Prostate gland (tissue), 2 donors: Measurements from ENCODE around the gene ADAP2.

Experiments
- CTCF ChIP-seq, 4 experiments: fragments of 200-600 bp in 2 of 4; fragments of 450-650 bp in 2 of 4; sonication (generic) in 2 of 4; IDR thresholded peaks; 1 replicate in 3 of 4; 2 replicates in 1 of 4; pipeline ENCODE4 v1.5.1; 2016 to 2019; ENCODE audit warnings: antibody characterized with exemption in 4 of 4, mild to moderate bottlenecking in 2 of 4, moderate library complexity in 2 of 4
- POLR2A ChIP-seq: fragments of 450-650 bp; IDR thresholded peaks from one replicate; pipeline ENCODE4 v1.6.1; 2016; ENCODE audit warnings: antibody characterized with exemption, mild to moderate bottlenecking
- POLR2AphosphoS5 ChIP-seq: sonication (generic); formaldehyde crosslinking; IDR thresholded peaks from one replicate; pipeline ENCODE4 v1.6.1; 2017; ENCODE audit warnings: antibody characterized with exemption

DNA sequence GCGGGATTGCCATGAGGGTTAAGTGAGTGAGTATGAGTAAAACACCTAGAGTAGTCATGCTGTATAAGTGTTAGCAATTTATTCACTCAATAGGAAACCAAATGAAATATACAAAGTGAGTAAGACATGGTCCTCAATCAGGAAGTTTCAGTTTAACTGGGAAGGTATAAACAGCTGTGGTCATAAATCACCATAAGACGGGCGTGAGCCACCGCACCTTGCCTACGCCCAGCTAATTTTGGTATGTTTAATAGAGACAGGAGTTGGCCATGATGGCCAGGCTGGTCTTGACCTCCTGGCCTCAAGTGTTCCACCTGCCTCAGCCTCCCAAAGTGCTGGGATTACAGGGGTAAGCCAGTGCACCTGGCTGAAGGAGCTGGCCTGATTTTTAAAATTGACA lies 76.1 kb downstream of the ADAP2 start:
- no peak for TF ChIP-seq POLR2A
- TF ChIP-seq CTCF (IDR thresholded peaks at IDR 0.05), result no peak
- no peak for TF ChIP-seq POLR2AphosphoS5
